Esophagus mucosa (tissue), 1 donor: ENCODE measurements around the gene TMEM120B. TPM values are rescaled to one million over a fixed set of nuclear protein-coding genes. Genes with fewer than 3 reads are reported as not detected.
A peak's percentile ranks its signal among the peaks of the same experiment; 100 is the strongest.
"Not testable (repeated sequence)": the region's sequence is repeated elsewhere in the genome, so short reads cannot be mapped to it uniquely, and the experiment has no call there.

Experiments
- ATAC-seq: fragments of 200-7000 bp; cut with Tn5 transposase; one replicate; pipeline ENCODE4 v1.9.1; 2020
- total RNA-seq: library from RNA; stranded (reverse); gene quantifications from one replicate; pipeline ENCODE4 v1.2.4, GENCODE V29; 2023
- donor health status: DM: yes; HTN: yes; CAD: no.

TMEM120B gene
- total RNA-seq, 1 donor from 2014 or later, result 4.1 TPM

DNA sequence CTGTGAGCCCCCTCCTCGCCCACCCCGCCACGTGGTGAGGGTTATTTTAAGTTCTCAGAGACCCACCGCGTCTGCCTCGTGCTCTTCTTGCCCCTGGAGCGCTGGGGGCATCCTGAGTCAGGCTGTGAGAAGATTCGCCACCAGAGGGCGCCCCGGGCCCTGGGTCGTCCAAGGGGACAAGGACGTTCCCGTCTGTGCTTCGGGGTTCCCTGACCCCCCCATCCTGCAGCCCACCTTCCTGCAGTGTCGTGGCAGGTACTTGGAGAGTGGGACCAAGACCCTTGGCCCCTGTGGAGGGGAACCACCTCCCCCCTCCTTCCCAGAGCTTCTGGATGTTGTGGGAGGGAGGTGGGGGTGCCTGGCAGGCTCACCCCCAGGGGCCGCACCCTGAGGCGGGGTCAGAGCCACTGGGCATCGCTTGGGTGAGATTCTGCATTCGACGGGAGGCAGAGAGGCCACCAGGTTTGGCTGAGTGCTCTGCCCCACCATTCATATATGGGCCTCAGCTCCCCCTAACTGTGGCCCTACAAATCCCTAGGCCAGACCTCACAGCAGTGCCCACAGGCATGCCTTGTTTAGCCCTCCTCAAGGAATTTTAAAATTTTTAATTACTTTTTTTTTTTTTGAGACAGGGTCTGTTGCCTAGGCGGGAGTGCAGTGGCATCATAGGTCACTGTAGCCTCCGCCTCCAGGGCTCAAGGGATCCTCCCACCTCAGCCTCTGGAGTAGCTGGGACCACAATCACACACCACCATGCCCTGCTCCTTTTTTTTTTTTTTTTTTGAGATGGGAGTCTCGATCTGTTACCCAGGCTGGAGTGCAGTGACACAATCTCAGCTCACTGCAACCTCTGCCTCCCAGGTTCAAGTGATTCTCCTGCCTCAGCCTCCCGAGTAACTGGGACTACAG is 63.9 kb downstream of the TMEM120B start:
- peak; percentile 56 for ATAC-seq

DNA sequence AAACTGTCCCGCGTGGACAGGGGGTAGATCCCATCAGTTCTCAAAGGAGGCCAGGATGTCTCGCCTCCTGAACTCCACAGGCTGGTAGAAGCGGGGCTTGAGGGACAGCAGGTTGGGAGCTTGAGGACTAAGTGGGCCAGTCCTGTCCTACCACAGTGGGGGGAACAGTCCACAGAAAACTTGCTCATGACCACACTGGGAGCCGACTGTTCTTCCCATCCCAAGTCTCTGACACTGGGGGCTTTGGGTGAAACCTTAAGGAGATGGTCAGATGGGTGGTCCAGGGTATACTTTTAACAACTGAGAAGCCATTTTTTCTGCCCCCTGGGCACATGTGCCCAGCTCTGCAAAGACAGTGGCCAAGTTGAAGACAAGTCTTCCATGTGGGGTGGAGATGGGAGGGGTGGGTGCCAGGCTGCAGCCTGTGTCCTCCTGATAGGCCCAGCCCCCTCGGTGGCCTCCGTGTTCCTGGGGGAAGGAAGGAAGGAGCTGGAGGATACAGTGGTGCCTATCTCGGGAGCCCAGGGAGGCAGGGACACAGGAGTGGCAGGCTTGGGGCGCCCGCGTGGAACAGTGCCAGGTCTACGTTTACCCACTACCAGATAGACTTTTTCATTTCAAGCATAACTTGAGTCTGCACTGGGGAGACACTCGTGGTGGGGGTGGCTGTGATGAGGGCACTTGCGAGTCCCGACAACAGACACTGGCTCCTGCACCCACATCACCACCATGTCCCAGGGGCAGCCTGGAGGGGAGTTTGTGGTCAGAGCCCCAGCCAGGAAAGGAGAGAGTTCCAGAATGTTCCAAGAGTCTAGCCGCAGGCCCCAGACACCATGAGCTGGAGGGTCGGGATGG is 66.2 kb downstream of the TMEM120B start:
- no peak for ATAC-seq

DNA sequence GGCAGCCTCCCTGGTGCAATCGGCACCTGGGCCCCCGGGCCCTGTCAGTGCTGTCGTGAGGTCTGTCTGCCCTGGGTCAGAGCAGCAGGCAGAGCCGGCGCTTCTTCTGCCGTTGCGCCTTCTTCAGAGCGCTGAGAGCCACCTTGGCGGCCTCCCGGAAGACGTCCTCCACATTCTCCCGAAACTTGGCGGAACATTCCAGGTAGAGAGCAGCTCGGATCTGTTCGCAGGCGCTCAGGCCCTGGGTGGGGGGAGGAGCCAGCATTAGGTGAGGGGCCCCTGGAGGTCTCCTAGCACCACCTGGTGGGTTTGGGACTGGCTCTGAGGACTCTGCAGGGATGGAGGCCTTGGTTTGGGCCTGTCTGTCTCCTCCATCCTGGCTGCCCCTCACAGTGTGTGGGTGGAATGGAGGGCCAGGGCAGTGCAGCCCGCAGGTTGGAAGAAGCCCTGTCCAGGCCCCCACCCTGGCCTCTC is 66.9 kb downstream of the TMEM120B start:
- no peak for ATAC-seq

DNA sequence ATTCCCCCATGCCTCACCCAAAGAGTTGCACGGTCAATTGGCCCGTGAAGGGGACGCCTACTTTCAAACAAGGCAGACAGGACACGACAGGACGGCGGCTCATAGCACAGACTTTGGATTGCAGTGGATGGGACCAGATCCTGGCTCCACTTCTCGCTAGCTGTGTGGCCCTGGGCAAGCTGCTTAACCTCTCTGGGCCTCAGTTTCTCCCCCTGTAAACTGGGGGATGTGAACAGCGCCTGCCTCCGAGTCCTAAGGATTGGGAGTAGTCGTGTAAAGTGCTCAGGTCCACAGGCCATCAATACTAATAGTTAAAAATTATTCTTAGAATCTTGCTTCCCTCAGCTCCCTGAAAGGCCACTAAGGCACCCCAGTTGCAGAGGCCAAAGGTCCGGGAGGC is 67.9 kb downstream of the TMEM120B start:
- ATAC-seq, result no peak

DNA sequence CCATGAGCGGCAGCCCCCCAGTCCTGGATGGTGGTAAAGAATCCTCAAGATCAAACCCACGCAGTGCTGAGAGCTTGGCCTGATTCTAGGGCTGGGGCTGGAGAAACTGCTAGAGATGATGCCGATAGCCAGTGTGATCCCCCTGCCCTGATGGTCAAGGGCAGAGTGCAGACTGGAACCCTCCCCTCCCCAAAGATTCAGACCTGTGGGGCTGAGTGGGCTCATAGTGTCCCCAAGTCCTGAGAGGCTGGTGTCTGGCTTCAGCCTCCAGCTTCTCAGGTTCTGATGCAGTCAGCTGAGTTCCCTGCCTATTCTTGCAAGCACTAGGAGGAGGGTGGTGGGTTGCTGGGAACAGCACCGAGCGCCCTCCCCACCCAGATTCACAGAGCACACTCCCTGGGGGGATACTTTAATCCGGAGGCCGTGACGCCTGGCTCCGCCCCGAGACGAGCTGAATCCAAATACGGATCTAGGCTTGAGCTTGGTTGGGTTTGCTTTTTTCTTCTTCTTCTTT is 69.0 kb downstream of the TMEM120B start:
- peak; percentile 19 for ATAC-seq

DNA sequence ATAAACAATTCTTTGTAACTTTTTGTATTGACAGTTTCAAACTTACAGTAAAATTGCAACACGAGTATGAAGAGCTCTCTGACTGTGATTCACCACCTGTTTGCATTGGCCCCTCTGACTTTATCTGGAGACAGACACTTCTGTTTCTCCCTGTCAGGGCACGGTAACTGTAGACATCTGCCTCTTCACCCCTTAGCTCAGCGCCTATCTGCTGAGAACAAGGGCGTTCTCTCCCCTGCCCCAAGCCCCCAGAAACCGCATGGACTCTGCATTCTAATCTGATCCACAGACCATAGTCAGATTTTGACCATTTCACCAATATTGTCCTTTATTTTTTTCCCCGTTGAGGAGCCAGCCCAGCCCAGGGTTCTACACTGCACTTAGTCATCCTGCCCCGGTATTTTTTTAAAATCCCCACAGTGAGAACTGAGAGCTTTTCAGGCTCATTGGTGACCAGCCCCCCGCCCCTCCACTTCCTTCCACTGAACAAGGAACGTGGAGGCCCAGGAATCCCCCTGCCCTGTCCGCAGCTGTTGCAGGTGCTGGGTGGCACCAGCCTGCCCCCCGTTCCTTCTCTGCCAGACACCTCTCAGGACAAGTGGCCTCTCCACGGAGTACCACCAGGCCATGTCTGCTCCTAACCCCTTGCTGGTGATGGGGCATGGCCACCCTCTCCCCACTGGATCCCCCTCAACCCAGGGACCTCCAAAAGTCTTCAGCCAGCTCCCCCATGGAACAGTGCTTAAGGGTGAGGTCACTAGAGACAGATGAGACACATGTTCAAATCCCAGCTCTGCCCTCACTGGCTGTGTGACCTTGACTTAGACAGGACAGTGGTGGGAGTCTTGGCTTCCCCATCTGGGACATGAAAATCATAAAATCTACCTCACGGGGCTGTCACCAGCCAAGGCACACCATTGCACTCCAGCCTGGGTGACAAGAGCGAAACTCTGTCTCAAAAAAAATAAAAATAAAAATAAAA is 69.7 kb downstream of the TMEM120B start:
- ATAC-seq, result no peak

DNA sequence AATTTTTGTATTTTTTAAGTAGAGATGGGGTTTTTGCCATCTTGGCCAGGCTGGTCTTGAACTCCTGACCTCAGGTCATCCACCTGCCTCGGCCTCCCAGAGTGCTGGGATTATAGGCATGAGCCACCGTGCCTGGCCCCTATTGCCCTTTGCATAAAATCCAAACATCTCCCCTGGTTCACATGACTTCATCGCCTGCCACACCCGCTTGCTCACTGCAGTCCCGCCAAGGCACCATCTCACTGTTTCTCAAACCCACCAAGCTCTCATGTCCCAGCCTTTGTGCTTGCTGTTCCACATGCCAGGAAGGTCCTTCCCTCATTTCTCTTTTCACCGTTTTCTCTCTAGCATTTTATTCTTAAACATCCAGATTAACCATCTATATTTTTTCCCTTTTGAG is 71.2 kb downstream of the TMEM120B start:
- no peak for ATAC-seq

DNA sequence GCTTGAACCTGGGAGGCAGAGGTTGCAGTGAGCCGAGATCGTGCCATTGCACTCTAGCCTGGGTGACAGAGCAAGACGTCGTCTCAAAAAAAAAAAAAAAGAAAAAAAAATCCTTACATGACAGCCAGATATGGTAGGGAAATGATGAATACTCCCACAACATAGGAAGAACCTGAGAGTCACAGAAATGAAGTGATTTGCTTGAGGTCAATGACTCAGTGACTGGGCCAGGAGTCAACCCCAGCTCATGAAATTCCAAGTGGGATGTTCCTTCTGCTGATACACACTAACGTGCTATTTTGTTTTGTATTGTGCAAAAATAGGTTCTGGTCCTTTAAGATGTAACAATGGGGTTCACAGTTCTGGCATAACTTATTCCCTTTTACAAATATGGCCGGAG is 71.9 kb downstream of the TMEM120B start:
- peak; percentile 46 for ATAC-seq

DNA sequence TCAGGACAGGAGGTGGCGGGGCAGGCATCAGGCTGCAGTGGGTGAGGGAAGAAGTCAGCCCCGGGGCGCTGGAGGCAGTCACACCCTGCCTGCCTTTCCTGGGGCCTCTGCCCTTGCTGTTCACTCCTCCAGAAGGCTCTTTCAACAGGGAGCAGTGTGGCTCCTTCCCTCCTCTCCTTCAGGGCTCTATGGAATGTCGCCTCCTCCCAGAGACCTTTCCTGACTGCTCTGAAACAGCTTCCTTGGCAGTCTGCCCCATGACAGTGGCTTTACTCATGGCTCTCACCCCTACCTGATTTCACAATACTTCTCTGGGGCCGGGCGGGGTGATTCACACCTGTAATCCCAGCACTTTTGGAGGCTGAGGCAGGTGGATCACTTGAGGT is 73.9 kb downstream of the TMEM120B start:
- peak; percentile 78 for ATAC-seq

DNA sequence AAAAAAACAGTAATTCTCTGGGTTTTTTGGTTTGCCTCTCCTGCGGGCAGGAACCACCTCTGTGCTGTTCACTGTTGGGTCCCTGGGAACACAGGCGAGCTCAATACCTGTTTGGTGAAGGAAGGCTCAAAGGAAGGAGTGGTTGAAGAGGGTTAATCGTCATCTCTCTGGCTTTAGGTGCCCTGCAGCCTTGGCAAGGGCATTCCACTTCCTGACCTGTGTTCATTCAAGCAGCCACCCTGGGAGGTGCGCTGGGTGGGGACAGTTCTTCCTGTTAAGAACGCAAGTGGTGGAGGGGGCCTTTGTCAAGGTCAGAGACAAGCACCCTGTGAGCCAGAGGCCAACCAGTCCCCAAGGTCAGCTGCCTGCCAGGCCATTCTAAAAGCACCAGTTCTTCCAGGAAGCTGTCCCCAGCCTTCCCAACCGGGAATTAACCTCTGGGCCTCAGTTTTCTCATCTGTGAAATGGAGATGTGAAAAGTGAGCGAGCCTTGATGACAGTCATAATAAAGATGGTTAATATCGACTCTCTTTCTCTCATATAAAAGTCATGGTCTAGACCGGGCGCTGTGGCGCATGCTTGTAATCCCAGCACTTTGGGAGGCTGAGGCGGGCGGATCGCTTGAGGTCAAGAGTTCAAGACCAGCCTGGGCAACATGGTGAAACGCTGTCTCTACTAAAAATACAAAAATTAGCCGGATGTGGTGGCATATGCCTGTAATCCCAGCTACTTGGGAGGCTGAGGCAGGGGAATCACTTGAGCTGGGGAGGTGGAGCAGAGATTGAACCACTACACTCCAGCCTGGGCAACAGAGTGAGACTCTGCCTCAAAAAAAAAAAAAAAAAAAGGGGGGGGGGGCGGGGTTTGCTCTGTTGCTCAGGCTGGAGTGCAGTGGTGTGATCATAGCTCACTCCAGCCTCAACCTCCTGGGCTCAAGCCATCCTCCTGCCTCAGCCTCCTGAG is 74.8 kb downstream of the TMEM120B start:
- peak; percentile 31 for ATAC-seq

DNA sequence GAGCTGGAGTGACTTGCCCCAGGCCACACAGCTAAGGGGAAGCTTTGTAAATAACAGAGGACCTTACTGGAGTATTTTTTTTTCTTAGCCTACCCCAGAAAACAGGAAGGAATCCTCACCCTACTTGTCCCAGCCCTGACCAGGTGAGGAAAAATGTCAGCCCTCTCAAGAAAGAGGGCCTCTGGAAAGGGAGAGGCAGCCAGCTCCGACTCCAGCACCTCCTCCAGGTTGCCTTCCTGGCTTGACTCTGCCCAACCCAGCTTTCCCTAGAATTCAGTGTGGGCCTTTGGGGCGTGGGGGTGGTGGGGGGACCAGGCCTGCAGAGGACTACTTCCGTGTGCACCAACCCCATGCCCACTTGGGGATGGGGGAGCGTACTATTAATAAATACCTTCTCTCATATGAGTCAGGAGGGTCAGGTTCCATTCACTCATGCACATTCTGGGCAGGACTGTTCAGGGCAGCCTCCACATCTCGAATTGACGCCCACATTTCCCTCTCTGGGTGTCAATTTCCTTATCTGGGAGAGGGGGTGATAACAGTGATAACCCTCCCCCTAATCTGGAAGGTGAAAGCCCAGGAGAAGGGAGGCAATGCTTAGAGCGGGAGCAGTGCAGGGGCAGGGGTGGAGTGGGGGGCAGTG is 75.7 kb downstream of the TMEM120B start:
- no peak for ATAC-seq

DNA sequence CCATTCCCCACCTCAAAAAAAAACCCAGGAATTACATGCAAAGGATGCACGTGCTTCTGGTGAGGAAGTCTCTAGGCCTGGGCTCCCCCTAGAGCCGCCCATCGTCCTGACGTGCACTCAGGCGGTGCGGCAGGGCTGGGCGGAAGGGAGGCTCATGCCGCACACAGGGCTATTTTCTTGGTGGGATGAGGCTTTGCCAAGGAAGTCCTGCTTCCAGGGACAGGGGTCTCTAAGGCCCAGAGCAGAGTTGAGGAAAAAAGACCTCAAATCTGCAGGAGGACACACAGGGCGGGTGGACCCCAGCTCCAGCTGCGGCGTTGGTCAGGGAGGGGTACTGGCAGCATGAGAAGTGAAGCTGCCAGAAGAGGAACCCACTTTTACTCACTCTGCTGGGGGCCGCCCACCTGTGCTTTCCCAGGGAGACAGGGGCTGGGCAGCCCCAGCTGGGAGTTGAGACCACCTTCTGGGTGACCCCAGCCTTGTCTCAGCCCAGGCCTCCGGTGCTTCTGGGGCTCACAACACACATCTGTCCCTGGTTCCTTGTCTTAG is 76.8 kb downstream of the TMEM120B start:
- no peak for ATAC-seq

DNA sequence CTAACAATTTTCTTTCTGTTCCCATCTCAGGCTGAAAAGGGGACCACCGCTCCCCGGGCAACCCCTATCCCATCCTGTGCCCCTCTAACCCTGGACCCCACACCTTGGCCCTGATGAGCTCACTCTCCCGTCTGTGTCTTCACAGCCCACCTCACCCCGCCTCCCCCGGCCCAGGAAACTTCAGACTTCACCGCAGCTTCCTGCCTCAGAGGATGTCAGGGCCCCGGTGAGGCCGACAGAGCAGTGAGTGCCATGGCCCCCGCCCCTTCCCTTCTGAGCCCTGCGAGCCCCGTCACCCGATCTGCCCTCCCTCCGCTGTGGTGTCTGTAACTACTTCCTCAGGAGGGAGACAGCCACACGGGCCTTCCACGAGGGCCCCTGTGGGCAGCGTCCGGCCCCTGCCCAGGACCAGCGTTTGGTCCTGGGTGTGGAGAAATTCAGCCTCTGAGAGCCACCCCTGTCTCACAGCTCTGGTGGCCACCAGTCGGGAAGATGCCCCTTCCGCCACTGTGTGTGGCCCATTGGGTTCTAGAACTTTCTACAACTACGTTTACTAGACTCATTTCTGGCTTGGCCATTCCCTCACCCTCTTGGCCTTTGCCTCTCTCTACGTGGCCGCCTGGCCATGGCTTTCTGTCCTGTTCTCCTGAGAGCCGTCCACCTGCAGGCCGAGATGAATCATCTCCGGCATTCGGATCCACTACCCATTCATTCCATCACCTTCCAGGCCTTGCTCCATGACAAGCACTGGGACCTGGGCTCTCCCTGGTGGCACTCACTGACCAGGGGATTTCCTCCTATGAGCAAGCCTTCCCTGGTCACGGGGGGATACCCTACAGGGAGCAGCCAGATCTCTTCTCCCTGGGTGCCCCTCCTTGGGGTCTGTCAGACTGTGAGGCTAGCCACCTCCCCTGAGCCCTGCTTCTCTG is 77.5 kb downstream of the TMEM120B start:
- ATAC-seq, result peak; percentile 3

DNA sequence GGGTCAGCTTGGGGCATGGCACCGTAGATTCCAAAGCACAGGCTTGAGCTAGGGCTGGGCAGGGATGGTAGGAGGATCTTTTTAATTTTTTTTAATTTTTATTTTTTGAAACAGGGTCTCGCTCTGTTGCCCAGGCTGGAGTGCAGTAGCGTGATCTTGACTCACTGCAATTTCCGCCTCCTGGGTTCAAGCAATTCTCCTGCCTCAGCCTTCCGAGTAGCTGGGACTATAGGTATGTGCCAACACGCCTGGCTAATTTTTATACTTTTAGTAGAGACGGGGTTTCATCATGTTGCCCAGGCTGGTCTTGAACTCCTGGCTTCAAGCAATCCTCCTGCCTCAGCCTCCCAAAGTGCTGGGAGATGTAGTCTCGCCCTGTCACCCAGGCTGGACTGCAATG is 78.2 kb downstream of the TMEM120B start:
- ATAC-seq, result not testable (repeated sequence)

DNA sequence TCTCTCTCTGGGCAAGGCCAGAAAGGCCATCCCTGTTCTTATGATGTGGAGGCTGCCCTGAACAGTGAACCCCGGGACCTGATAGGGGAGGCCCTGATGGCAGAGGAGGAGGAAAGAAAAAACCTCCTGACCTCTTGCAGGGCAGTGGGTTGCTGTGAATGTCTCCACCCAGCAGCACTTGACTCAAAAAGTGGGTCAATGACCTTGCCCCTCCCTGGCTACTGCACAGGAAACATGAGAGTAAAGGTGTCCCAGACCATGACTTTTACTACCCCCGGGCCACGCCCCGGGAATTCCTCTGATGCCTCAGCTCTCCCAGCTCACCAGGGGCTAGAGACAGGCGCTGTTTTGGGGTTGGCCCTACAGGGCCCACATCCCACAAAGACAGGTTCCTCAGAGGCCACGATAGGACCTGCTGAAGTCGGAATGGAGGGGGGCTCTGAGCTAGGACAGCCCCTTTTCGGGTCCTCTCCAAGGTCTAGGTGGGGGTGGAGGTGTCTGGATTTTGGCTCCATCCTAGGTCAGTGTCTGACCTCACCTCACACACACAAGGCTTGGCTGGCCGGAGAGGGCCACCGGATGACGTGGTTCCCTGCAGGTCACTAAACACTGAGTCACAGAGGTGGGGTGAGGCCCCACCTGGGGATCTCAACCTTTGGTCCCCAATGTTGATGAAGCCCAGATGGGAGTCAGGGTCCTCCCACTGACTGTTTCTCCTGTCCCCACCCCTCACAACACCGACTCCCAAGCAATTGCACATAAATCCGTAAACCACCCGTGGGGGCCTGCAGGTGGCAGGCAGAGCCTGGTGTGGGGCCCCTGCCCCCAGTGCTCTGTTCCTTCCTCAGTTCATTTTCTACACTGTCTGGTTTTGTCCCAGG is 79.4 kb downstream of the TMEM120B start:
- ATAC-seq, result no peak

DNA sequence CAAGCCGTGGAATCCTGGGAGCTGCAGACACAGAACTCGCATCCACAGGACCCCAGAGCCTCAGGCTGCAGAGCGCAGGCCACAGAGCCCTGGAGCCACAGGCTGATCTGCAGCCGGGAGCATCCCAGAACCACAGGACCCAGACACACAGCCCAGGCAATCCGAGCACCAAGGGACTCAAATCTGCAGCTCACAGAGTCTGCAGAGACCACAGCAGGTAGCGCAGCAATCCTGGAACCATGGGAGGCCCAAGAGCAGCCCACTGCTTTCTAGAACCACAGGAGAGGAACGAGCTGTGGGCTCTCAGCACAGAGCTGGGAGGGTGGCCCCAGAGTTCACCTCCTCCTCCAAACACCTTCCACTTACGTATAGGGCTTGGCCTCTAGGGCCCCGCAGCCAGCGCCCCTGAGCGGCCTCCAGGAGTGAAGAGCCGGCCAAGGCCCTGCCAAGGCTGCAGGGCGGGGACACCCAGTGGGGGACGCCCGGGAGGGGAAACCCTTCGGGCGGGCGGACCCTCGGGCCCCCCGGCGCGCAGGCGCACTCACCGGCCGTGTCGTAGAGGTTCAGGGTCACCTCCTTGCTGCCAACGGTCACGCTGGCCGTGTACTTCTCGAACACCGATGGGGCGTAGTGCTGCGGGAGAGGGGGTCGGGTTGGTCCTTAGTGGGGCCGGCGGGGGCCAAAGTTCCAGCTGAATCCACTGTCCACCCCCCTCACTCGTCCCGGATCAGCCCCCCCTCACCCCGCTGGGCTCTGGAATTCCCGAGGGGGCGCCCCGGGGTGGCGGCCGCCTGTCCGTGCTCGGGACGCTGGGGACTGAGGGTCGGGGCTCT is 80.3 kb downstream of the TMEM120B start:
- ATAC-seq, result no peak

DNA sequence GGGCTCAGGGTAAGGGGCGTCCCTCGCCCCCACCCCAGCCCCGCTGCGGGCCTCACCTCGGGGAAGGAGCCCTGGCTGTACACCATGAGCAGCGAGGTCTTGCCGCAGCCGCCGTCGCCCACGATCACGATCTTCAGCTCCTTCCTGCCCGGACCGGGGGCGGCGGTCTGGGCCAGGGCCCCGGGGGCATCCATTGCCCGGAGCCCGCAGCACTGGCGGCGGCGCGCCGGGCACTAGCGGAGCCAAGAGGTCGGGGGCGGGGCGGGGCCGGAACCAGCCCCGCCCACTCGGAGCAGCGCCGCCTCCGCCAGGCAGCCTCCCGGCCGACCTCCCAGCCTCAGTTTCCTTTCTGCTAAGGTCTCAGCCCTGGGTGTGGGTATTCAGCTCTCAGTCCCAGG is 80.9 kb downstream of the TMEM120B start, which contains the start of gene RHOF:
RHOF (minus strand) TSS at position 249 of the 398 bp plus-strand sequence; CDS start at position 194, 55 bp downstream.
- peak; percentile 1 for ATAC-seq
